ENCODE measurements around the gene ARHGEF7.

ARHGEF7 gene

DNA sequence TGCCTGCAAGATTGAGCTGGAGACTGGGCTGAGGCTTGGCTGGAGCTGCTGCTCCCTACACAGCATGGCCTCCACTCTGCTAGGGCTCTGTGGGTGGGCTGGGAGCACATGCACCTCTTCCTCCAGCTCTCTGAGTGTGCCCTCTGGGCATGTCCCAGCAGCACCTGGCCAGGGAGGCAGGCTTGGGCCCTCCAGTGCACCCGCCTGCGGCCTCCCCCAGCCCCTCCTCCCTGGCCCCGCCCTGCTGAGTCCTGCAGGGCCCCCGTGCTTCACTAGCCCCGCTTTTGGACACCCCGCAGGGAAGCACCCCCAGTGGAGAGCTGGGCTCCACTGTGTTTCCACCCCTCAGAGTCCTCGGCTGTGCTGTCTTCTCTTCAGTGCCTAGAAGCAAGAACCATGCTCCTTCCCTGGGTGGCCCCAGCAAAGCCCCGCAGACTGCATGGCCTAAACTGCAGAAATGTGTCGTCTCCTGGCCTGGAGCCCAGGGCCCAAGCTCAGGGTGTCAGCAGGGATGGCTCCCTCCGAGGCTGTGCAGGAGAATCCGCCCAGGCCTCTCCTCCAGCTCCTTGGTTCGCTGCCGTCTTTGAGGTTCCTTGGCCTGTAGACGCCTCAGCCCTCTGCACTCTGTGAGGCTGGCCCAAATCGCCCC lies 200.4 kb downstream of the ARHGEF7 start:
- TF ChIP-seq, protein P1, sequence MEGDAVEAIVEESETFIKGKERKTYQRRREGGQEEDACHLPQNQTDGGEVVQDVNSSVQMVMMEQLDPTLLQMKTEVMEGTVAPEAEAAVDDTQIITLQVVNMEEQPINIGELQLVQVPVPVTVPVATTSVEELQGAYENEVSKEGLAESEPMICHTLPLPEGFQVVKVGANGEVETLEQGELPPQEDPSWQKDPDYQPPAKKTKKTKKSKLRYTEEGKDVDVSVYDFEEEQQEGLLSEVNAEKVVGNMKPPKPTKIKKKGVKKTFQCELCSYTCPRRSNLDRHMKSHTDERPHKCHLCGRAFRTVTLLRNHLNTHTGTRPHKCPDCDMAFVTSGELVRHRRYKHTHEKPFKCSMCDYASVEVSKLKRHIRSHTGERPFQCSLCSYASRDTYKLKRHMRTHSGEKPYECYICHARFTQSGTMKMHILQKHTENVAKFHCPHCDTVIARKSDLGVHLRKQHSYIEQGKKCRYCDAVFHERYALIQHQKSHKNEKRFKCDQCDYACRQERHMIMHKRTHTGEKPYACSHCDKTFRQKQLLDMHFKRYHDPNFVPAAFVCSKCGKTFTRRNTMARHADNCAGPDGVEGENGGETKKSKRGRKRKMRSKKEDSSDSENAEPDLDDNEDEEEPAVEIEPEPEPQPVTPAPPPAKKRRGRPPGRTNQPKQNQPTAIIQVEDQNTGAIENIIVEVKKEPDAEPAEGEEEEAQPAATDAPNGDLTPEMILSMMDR (IDR thresholded peaks at IDR 0.05): no peak
- no peak overlapping the region for H3K4me3 ChIP-seq
- DNase-seq (ENCODE audit: low spot score): no peak
- H3K27ac ChIP-seq: no peak overlapping the region

DNA sequence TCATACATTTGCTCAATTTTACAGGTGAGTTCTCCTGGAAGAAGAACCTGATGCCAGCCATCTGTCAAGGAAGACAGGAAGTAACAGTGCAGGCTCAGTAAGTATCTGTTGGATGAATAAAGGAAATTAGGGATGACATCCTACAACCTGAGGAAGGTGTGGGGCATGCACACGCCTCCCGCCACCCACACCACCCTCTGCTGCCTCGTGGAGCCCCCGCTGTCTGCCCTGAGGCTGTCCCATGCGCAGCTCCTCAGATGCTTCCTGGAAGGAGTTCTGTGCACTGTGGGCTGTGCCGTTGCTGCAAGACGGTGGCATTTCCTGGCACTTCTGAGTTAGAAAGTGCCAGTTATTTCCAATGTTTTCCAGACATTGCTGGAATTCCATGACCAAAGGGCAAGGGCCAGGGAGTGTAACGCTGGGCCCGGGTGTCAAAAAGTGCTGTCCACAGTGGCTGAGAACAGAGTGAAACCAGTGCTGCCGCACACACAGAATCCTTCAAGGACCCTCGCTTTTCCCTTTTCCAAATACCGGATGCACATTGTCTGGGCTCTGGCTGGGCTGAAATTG lies 201.1 kb downstream of the ARHGEF7 start:
- Histone ChIP-seq H3K27ac (peak overlapping the region in 1 of 2 donors; percentile 39), H3K4me3 (no peak overlapping the region)
- TF ChIP-seq, protein P1 (IDR thresholded peaks at IDR 0.05): no peak
- DNase-seq (ENCODE audit: low spot score): no peak

GRCh38 chr13:111317042-111317550 lies 202.0 kb downstream of the ARHGEF7 start:
- DNase-seq (ENCODE audit: low spot score): no peak
- TF ChIP-seq, protein P1 (IDR thresholded peaks at IDR 0.05): no peak

GRCh38 chr13:111317571-111318345 lies 202.6 kb downstream of the ARHGEF7 start:
- TF ChIP-seq, protein P1 (IDR thresholded peaks at IDR 0.05): no peak
- no peak overlapping the region for H3K27ac ChIP-seq
- DNase-seq (ENCODE audit: low spot score): no peak
- no peak overlapping the region for H3K4me3 ChIP-seq

More at GRCh38 chr13:111317042-111317550, 202.0 kb downstream of the ARHGEF7 start:
- Histone ChIP-seq H3K4me3 (no peak overlapping the region), H3K27ac (peak overlapping the region in 1 of 2 donors; percentile 39)

- Histone ChIP-seq H3K4me3 (no peak overlapping the region), H3K27ac (no peak overlapping the region)
- DNase-seq (ENCODE audit: low spot score): no peak
- TF ChIP-seq, protein P1 (IDR thresholded peaks at IDR 0.05): no peak
Observed at GRCh38 chr13:111318386-111318785, 203.3 kb downstream of the ARHGEF7 start.

DNA sequence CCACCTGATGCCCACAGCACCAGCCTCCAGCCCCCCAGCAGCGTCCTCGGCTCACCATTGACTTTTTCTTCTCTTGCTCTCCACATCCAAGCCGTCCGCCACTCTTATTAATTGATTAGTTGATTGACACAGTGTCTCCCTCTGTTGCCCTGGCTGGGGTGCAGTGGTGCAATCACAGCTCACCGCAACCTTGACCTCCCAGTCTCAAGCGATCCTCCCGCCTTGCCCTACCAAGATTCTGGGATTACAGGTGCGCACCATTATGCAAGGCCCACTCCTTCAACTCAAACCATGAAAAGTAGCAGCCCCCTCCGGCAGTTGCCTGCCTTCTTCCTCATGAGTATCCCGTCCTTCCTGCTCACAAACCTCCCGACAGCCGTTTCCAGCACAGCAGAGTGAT lies 204.4 kb downstream of the ARHGEF7 start:
- H3K27ac ChIP-seq: no peak overlapping the region
- no peak overlapping the region for H3K4me3 ChIP-seq
- DNase-seq (ENCODE audit: low spot score): no peak
- TF ChIP-seq, protein P1 (IDR thresholded peaks at IDR 0.05): no peak
